ENCODE data around the gene PCDH19.

The PCDH19 gene

GRCh38 chrX:100289066-100289558 is 121.0 kb downstream of the PCDH19 start:
- in situ Hi-C loops (cut with HindIII; ENCODE audit: low sequenced_read_pairs), result no loop called here
- no peak for TF ChIP-seq CTCF (IDR thresholded peaks at IDR 0.05; ENCODE audit: low read depth, low read length)
- no peak overlapping the region for H3K4me3 ChIP-seq (ENCODE audit: low read depth, low read length)
- no peak for DNase-seq (ENCODE audit: low read depth, low spot score)

GRCh38 chrX:100277231-100277630 is 132.8 kb downstream of the PCDH19 start:
- no peak for TF ChIP-seq CTCF (IDR thresholded peaks at IDR 0.05; ENCODE audit: low read depth, low read length)
- H3K4me3 ChIP-seq (ENCODE audit: low read depth, low read length), result no peak overlapping the region
- in situ Hi-C loops (cut with HindIII; ENCODE audit: low sequenced_read_pairs), result no loop called here
- no peak for DNase-seq (ENCODE audit: low read depth, low spot score)

GRCh38 chrX:100274916-100275315 is 135.2 kb downstream of the PCDH19 start:
- no peak for TF ChIP-seq CTCF (IDR thresholded peaks at IDR 0.05; ENCODE audit: low read depth, low read length)
- no peak overlapping the region for H3K4me3 ChIP-seq (ENCODE audit: low read depth, low read length)
- in situ Hi-C loops (cut with HindIII; ENCODE audit: low sequenced_read_pairs), result no loop called here
- DNase-seq (ENCODE audit: low read depth, low spot score), result no peak

- H3K4me3 ChIP-seq (ENCODE audit: low read depth, low read length), result no peak overlapping the region
- TF ChIP-seq CTCF (IDR thresholded peaks at IDR 0.05; ENCODE audit: low read depth, low read length), result no peak
- in situ Hi-C loops (cut with HindIII; ENCODE audit: low sequenced_read_pairs), result no loop called here
- DNase-seq (ENCODE audit: low read depth, low spot score), result no peak
These were observed 144.9 kb downstream of the PCDH19 start for GRCh38 chrX:100265179-100265578.

GRCh38 chrX:100264200-100264599 is 145.9 kb downstream of the PCDH19 start:
- no peak for DNase-seq (ENCODE audit: low read depth, low spot score)
- no peak overlapping the region for H3K4me3 ChIP-seq (ENCODE audit: low read depth, low read length)
- in situ Hi-C loops (cut with HindIII; ENCODE audit: low sequenced_read_pairs), result no loop called here
- no peak for TF ChIP-seq CTCF (IDR thresholded peaks at IDR 0.05; ENCODE audit: low read depth, low read length)

- TF ChIP-seq CTCF (IDR thresholded peaks at IDR 0.05; ENCODE audit: low read depth, low read length), result no peak
- in situ Hi-C loops (cut with HindIII; ENCODE audit: low sequenced_read_pairs), result no loop called here
- no peak overlapping the region for H3K4me3 ChIP-seq (ENCODE audit: low read depth, low read length)
- no peak for DNase-seq (ENCODE audit: low read depth, low spot score)
These were observed 146.4 kb downstream of the PCDH19 start for GRCh38 chrX:100263650-100264049.

All from astrocyte of the spinal cord (primary cell).